Peyer's patch (tissue), 4 donors: ENCODE measurements around the gene FLRT2.

Source experiments
- CTCF ChIP-seq, 6 experiments: fragments of 450-650 bp in 4 of 6; fragments of 200-600 bp in 2 of 6; sonication (generic) in 1 of 6; IDR thresholded peaks; one replicate each; pipeline ENCODE4 v1.5.1; 2017 to 2019; ENCODE audit warnings: antibody characterized with exemption in 6 of 6, mild to moderate bottlenecking in 3 of 6, moderate library complexity in 1 of 6
- POLR2A ChIP-seq, 2 donors: fragments of 450-650 bp; IDR thresholded peaks; one replicate each; pipeline ENCODE4 v1.5.1; 2017; ENCODE audit warnings: antibody characterized with exemption in 2 of 2, mild to moderate bottlenecking in 2 of 2, moderate library complexity in 2 of 2

GRCh38 chr14:85532374-85533022, 2.6 kb downstream of the FLRT2 start:
- TF ChIP-seq CTCF (IDR thresholded peaks at IDR 0.05) (no peak), POLR2A (IDR thresholded peaks at IDR 0.05) (no peak)
